Cerebellar cortex (tissue), 1 donor: ENCODE data around the gene CPD.
A peak's percentile ranks its signal among the peaks of the same experiment; 100 is the strongest.
"Not testable (repeated sequence)": the region's sequence is repeated elsewhere in the genome, so short reads cannot be mapped to it uniquely, and the experiment has no call there.

Source experiments
- DNase-seq: peaks from one replicate; pipeline ENCODE4 v3.0.0-alpha.2; 2015; ENCODE audit warnings: low spot score

The CPD gene

DNA sequence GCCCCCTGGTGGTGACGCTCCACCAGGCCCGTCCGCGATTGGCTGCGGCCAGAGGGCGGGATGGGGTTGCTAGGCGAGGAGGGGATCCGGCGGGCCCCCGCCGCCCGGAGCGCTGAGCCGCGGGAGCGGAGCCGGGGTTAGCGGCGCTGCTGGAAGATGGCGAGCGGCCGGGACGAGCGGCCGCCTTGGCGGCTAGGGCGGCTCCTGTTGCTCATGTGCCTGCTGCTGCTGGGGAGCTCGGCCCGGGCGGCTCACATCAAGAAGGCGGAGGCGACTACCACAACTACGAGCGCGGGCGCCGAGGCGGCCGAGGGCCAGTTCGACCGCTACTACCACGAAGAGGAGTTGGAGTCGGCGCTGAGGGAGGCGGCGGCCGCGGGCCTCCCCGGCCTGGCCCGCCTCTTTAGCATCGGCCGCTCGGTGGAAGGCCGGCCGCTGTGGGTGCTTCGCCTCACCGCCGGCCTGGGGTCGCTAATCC lies at the start of gene CPD:
Gene CPD, plus strand, starts transcription at position 103 of the 478 bp plus-strand sequence. Its CDS starts 54 bp downstream, at position 157.
- peak; percentile 96 for DNase-seq

DNA sequence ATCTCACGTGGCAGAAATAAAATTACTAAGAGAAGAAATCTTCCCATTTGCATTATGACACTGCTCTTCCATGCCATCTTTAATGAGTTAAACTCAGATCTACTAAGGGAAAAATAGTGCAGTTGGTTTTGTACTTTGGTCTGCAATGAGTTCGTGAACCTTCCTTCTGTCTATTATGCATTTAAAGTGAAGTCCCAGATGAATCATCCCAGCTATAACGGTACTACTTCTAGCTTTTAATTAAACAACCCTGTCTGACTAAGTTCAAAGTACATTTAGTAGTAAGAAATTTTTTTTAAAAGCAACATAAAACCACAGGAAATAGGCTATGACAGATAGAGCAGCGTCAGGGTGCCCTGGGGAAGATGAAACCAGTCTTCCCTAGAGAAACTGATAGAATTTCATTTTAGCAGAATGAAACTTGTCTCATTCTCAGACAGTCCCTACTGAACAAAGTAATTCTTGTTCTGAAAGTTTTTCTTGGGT lies 46.6 kb upstream of the CPD start:
- no peak for DNase-seq

DNA sequence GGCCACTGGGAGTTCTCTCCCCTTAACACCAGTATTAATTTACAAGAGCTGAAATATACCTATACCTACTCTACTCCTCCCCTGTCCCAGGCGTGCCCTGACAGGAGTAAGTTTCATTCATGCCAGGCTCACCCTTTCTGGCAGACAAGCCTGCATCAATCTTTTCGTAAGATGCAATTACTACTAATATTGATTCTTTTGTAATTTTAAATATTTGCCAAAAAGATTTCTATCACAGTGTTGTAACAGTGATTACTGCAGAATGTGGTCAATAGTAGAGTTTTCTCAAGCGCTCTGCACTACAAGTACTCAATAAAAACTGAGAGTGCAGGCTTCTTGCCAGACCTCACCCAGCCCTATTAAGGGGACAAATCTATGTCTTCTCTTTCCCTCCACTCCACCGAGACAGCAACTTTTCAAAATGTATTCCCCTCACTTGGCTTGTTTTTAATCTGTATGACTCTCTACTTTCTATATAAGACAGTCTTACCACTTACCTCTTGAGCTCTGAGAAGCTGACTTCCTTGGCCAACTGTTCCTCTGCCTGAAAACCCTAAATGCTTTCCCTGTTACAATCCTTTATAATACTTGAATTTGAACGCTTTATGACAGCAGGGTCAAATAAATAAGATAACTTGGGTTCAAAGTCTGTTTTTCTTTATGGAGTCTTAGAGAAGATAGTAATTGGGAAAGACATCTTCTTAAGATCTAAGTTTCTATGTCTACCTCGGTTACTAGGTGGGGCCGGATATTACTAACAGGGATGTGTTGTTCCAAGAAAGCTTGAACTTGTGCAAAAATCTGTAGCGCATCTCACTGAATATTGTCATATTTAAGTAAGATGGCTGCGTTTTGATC lies 45.0 kb upstream of the CPD start, which contains the start of gene TMIGD1:
Gene TMIGD1, minus strand, starts transcription at position 555 of the 858 bp plus-strand sequence. CDS start 1,924 bp downstream, outside the sequence.
- no peak for DNase-seq

DNA sequence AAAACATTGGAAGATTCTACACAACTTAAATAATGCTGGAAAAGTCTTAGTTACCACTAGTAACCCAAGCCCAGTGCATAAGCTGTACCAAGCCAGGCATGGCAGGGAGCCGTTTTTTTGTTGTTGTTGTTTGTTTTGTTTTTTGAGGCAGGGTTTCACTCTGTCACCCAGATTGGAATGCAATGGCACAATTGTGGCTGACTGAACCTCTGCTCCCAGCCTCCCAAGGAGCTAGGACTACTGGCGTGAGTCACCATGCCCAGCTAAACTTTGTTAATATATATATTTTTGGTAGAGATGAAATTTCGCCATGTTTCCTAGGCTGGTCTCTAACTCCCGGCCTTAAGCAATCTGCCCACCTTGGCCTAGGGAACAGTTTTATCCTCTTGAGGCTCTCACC lies 44.3 kb upstream of the CPD start:
- no peak for DNase-seq

DNA sequence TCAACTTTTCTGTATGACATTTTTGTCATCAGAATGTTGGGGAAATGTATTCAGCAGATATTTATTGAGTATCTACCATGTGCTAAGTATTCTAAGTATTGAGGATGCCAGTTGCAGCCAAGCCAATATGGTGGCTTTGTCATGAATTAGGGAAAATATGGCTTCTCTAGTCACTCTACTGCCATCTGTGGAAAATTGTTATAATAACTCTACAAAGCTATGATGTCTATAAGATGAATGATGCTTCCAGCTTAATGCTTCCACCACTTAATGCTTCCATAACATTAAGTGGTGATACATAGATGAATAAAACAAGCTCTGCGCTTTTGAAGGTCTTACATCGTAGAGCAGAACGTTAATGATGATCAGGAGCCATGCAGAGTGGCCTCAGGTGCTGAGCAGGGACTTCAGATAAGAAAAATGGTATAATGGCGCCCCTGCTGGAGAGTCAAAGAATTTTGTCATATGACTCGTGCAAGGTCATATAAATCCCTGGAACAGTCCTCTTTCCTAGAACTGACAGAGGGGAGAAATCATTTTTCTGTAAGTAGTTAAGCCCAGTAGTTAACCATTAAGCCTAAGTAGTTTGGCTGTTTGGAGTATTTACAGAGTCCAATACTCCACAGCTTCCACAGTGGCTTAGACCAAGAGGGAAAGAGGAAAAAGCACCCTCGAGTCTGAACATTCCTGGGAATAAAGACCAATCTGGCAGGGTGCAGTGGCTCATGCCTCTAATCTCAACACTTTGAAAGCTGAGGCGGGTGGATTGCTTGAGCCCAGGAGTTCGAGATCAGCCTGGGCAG lies 42.2 kb upstream of the CPD start:
- peak; percentile 48 for DNase-seq

DNA sequence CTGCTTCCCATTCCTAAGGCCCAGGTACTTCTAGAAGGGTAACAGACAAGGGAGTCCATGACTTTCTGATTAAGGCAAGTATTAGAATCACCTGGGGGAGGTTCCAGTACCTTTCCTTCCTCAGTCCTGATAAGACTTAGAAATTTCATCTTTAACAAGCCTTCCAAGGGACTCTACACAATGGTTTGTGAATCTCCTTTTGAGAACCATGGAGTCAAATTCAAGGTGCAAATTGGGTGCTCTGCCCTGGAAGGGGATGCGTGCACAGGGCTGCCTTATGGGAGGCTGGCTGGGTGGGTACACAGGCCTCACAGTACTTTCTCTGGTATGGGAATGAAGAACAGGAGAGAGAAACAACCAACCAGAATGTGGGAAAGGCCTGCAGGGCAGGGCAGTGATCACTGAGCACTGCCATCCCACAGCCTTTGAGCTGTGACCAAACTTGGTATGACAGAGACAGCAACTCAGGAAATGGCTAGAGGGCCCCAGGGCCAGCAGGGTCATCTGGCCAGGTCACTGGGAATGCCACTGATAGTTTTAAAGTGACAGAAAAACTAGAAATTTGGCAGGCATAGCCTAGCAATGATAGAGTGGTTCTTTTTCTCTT lies 41.2 kb upstream of the CPD start:
- no peak for DNase-seq

DNA sequence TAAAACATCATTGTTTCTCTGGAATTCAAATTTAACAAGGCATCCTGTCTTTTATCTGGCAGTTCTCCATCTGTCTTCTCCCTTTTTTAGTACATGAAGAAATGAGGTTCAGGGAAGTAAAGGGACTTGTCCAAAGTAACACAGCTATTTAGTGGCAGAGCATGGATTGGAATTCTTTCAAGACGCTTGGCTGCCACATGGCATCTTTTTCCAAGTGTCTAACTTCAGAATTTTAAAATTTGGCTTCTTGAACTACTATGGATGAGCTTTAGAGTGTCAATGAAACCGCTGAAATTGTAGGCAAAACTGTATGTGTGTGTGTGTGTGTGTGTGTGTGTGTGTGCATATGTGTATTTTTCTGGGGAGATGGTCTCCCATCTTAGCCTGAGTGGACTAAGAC lies 39.6 kb upstream of the CPD start:
- no peak for DNase-seq

DNA sequence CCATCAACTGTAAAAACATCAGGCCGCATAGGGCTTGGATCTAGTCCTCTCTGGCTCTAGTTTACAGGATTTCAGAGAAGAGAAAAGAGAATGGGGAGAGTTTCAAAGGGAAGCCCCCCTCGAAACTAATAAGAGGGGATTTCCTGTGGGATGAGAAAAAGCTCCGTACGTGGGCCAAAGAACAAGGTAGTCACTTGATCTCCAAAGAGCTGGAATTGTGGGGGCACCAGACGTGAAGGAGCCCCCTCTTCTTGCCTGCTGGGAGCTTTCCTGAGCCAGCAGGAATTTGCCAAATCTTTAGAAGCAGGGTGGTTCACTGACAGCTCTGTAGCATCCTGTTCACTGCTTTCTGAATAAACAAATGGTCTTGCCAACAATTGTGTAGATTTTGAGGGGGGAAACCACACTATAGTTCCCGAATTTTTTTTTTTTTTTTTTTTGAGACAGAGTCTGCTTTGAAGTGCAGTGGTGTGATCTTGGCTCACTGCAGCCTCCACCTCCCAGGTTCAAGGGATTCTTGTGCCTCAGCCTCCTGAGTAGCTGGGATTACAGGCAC lies 37.8 kb upstream of the CPD start:
- DNase-seq = no peak

DNA sequence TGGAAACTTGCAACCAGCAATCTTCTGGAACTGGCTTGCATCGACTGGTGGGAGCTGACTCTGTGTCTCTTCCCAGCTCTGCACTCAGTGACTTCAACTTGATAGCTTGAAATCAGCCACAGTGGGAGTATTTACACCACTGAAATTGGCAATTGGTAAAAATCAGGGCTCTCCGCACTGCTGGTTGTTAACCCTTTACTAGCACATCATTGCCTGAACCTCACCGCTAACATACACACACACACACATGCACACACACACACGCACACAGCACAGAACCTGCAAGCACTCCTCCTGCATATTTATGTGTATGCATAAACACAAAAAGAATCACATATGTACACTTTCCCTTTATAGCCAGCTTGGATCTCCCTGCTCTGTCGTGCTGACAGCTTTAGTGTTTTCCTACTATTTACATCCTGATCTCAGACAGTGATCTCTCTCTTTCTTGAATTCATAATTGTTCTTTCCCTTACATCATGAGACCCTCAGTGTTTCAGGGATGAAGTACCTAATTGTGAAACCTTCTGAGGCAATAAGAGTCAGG lies 37.0 kb upstream of the CPD start:
- no peak for DNase-seq

DNA sequence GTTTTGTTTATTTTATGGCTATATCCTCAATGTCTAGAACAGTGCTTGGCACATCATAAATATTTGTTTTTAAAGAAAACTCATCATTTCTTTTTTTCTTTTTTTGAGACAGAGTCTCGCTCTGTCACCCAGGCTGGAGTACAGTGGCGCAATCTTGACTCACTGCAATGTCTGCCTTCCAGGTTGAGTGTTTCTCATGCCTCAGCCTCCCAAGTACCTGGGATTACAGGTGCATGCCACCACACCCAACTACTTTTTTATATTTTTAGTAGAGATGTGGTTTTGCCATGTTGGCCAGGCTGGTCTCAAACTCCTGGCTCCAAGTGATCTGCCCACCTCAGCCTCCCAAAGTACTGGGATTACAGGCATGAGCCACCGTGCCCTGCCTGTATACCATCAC lies 35.5 kb upstream of the CPD start:
- DNase-seq = not testable (repeated sequence)

DNA sequence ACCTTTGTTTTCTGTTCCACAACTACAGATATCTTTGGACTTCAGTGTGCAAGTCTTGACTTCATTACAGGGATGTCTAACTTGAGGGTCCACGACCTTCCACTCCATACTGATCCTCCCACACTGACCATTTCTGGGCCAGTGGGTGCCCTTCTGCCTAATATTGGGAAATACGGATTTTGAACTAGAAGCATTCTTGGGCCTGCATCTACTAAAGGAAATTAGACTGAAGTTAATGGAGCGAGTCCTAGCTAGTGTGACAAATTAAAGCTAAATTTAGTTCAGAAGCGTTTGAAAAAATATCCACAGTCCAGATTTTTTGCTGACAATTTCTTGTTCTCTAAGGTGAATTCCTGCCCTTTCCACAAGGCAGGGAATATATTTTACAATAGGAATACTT lies 34.9 kb upstream of the CPD start:
- no peak for DNase-seq

DNA sequence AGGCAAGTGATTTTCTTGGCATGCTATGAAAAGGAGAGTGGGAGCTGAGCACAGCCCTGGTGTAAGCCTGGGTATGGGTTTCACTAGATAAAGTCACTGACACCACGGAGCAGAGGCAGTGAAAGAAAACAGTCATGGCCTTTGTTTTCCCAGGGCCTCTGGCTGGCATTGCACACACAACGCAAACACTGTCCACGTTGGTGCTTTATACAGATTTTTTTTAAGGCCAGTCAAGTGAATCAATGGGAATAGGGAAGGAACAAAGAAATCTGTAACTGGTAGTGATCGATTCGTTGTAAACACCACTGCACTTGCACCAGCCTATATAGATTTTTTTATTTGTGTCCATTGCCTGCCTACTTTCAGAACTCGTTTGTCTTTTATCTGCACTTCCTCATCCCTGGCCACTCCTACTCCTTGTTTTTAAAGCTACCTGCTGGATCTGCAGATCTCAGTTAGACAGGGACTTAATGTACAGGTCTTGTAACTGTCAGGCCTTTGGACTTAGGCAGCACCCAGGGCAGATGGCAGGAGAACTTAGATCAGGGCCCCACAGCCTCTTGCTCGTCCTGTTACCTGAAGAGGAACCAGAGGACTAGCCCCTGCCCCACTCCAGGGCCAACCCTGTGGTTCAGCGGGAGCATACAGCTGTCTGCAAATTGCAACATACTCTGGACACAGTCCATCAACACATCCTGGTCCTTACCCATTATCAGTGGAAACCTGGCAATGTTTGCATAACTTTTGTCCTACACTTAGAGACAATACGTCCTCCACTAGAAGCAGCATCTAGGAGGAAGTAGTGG lies 34.2 kb upstream of the CPD start:
- no peak for DNase-seq

DNA sequence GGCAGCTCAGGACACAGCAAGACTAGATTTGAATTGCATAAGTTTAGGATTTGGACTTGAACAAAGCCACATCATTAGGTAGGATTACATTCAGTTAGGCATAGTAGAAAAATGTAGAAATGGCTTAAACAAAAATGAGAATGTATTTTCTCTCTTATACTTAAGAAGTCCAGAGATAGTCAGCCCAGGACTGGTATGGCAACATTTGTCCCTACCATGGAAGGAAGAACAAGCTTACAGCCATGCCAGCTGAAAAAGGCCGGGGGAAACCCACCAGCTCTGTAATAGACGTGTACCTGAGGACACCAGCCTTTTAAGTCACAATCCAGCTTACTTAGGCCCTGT lies 33.7 kb upstream of the CPD start:
- no peak for DNase-seq

DNA sequence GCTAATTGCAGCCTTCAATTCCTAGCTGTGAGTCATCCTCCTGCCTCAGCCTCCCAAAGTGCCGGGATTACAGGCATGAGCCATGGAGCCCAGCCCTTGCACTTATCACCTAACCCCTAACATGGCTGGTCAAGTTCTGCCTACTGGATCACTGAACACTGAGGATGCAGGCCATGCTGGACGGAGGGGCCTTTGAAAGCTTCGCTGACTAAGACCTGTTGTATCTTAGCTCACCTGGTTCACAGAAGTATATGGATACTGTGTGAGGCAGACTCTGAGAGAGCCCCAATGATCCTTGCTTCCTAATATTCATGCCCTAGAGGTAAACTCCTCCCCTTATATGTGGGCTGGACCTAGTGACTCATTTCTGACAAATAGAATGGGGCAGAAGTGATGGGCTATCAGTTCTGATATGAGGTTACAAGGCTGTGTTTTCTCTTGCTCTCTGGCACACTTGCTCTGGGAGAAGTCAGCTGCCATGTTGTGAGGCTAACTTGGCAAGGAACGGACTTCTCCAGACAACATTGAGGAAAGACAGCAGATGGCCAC lies 33.1 kb upstream of the CPD start:
- DNase-seq = no peak

DNA sequence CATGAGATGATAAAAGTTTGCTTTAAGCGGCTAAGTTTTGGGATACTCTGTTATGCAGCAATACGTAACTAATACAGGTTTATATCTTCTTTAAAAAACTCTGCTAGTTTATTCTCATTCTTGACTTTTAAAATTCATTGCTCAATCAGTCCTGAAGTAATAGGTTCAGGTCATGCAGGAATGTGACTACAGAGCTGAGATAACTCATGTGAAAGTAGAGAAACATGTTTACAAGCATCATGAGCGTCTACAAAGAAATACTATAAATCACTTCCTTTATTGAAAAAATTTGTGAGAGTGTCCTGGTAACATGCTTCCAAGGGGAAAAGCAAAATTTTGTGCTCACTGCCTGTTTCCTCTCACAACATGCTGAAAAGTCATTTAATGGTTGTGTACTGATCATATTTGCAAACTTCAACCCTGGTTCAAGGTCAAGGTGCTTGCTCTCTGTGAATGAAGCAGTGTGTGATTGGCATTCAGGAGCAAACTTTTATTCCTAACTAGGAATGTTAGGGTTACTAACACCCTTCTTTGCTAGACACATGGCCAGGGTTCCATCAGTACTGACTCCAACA lies 32.4 kb upstream of the CPD start:
- no peak for DNase-seq

DNA sequence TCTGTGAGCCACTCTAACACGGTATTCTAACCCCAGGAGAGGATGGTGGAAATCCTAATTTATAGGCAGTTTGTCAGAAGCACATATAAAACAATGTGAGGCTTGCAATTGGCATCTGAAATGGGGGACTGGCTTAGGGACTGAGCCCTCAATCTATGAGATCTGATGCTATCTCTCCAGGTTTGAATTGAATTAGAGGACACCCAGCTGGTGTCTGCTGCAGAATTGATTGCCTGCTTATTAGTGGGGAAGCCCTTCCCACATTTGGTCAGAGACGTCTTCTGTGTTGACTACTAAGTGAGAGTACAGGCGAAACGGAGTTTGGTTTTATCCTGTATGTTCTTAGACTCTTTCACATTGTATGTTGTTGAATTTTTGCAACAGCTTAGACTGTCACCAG lies 31.2 kb upstream of the CPD start:
- DNase-seq = no peak

DNA sequence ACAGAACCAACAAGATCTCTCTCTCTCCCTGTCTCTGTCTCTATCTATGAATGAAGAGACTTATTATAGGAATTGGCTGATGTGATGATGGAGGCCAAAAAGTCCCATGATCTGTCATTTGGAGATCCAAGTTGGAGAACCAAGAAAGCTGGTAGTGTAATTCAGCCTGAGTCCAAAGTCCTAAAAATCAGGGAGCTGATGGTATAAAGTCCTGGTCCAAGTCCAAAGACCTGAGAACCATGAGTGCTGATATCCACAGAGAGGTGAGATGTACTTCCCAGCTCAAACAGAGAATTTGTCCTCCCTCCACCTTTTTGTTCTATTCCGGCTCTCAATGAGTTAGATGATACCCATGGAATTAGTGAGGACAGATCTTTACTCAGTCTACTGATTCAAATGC lies 29.5 kb upstream of the CPD start:
- no peak for DNase-seq

DNA sequence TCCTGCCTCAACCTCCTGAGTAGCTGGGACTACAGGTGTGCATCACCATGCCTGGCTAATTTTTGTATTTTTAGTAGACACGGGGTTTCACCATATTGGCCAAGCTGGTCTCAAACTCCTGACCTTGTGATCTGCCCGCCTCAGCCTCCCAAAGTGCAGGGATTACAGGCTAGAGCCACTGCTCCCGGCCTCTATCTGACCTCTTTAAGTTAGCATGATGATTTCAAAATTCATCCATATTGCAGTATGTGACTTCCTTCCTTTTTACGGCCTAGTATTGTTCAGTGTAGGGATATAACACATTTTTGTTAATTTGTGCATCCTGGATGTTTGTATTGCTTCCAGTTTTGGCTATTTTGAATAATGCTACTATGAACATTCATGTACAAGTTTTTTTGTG lies 27.5 kb upstream of the CPD start:
- not testable (repeated sequence) for DNase-seq

DNA sequence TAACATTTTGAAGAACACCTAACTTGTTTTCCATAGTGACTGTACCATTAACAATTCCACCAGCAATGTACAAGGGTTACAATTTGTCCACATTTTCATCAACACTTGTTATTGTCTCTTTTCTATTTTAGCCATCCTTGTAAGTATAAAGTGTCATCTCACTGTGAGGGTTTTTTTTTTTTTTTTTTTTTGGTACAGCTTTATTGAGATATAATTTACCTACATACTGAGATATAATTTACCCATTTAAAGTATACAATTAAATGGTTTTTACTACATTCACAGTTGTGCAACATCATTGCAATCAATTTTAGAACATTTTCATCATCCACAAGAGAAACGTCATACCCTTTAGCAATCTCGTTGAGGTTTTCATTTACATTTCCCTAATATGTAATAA lies 27.0 kb upstream of the CPD start:
- DNase-seq = no peak

DNA sequence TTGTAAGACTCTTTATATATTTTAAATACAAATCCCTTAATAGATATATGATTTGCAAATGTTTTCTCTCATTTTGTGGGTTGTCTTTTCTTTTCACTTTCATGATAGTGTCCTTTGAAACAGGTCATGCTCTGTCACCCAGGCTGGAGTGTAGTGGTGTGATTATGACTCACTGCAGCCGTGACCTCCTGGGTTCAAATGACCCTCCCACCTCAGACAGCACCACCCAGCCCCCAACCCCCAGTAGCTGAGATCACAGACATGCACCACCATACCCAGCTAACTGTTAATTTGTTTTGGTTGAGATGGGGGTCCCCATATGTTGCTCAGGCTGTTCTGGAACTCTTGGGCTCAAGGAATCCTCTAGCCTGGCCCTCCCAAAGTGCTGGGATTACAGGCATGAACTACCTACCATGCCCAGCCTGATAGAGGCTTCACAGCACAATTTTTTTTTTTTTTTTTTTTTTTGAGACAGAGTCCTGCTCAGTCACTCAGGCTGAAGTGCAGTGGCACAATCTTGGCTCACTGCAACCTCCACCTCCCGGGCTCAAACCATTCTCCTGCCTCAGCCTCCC lies 26.4 kb upstream of the CPD start:
- DNase-seq = no peak
